HTERT RPE-1 (cell line): ENCODE data around the gene ERBB4.

Source experiments
- in situ Hi-C: fragments of 300-500 bp; cut with MboI; formaldehyde crosslinking; loops from 4 replicates; pipeline ENCODE4 v1.14.3; 2020; ENCODE audit warnings: low sequenced_read_pairs

ERBB4 gene

DNA sequence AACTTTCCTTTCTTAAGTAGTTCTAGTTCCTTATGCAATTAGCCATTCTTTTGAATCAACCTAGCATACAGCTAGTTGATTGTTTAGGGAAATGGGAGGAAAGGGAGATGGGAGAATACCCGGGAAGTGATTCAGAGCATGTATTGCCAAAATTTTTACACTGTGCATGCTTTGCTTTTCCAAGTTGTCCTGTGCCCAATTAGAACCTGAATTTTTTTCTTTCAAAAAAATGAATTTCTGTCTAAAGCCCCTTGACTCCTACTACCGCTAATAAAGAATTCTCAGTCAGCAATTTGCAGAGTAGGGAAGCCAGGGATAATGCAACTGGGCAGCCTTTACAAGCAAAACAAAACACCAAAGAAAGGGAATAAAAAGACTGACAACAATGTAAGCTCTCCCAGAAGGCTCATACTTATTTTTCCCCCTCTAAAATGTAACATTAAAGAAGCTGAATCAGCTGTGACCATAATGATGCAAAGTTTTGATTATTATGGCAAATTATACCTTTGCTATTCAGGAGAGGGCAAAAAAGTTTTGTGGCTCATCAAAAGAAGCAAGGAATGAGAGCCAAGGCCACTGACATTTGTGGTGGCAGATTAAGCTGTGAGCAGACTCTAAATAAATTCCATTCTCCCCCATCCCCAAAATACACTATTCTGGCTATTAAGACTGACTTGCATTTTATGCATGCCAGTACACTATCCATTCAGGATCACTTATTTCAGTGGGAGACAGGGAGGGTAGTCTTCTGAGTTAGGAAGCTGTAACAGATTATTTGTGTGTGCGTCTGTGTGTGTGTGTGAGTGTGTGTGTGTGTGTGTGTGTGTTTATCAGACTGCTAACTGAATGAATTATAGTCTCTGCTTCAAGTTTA lies 174.3 kb downstream of the ERBB4 start:
- in situ Hi-C loops = no loop called here

DNA sequence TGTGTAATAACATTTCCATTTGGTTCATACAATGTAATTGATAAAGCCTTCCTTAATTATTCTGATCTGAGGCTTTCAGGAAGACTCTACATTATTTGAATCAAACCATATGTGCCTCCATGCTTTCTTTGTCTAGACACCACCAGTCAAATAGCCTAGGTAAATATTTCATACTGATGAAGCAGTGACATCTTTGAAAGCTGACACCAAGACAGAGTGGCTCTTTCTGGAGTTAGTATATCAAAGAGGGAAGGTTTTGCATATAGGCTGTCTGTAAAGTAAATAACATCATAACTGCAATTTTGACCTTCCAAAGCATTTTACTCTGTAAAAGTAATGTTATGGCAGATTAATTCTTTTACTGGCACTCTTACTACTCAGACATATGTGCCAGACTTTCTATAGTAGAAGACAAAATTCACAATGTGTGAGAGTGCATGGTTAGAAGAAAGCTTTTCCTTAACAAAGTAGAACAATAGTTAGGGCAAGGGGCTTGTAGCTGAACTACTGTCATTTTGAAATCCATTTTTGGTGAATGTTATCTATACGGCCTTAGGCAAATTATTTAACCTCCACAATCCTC lies 177.3 kb downstream of the ERBB4 start:
- in situ Hi-C loops = no loop called here

GRCh38 chr2:212360068-212360460 lies 178.5 kb downstream of the ERBB4 start:
- in situ Hi-C loops = no loop called here

GRCh38 chr2:212359425-212360067 lies 179.1 kb downstream of the ERBB4 start:
- in situ Hi-C loops = no loop called here

- in situ Hi-C loops = no loop called here
Observed at GRCh38 chr2:212357606-212358005, 181.0 kb downstream of the ERBB4 start.

- in situ Hi-C loops = no loop called here
Observed at GRCh38 chr2:212354382-212354781, 184.2 kb downstream of the ERBB4 start.

DNA sequence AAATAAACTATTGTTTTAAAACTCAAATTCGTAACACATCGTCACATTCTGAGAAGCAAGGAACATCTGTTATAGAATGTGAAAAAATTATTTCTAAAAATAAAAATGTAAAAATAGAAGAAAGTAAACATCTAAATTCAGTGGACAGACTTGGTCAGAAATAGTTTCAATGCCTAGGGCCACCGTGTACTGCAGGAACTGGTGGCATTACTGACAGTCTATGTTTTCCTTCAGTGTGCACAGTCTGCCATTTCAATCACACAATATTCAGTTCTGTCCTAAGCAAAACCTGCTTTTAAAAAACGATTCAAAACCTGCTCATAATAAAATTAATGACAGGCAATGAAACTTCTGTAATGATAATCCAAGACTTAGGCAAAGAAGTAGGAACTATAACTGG lies 190.1 kb downstream of the ERBB4 start:
- in situ Hi-C loops = no loop called here

DNA sequence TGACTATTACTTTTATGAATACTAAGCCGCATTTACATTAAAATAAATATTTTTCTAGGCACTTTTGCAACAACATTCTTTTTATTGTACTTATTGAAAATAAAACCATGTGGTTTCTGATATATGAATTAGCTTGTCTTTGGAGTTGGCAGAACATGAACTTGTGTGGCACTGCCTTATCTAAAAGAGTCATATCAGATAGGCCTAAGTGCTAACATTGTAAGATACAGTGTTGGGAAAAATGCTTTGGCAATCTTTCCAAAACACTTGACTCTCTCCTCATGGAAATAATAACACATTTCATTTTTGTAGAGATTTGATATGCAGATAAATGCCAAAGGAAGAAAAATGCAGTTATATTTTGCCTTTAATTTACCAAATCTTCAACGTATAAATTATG lies 191.7 kb downstream of the ERBB4 start:
- in situ Hi-C loops = no loop called here

DNA sequence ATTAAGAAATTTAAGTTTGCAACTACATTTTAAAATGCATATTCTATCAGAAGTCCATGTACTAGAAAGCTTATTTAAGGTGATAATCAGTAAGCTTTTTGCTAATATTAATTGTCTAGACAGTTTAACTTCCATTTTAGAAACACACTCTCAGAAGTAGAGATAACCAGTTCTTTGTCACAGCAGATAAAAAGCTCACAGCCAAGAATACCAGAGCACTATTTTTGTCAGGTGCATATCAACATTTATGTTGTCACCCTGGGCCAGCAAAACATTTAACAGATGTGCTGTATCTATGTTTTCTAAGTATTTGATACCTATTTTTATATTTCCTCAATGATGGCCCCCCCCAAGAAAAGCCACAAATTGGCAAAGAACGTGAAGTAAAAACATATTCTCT lies 192.6 kb downstream of the ERBB4 start:
- in situ Hi-C loops = no loop called here

GRCh38 chr2:212344131-212344530 lies 194.5 kb downstream of the ERBB4 start:
- in situ Hi-C loops = no loop called here

- in situ Hi-C loops = no loop called here
Observed at GRCh38 chr2:212343167-212343566, 195.4 kb downstream of the ERBB4 start.

GRCh38 chr2:212337486-212338343 lies 200.9 kb downstream of the ERBB4 start:
- in situ Hi-C loops = no loop called here

GRCh38 chr2:212337036-212337435 lies 201.6 kb downstream of the ERBB4 start:
- in situ Hi-C loops = no loop called here

DNA sequence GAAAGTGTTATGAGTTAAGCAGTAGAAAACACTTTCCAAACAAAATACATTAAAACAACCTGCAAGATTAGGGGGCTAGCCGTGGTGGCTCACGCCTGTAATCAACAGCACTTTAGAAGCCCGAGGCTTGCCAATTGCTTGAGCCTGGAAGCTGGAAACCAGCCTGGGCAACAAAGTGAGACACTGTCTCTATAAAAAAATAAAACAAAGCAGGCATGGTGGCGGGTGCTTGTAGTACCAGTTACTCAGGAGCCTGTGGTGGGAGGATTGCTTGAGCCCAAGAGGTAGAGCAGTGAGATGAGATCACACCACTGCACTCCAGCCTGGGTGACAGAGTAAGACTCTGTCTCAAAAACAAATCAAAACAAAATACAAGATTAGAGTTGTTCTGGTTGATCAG lies 208.3 kb downstream of the ERBB4 start:
- in situ Hi-C loops = no loop called here

DNA sequence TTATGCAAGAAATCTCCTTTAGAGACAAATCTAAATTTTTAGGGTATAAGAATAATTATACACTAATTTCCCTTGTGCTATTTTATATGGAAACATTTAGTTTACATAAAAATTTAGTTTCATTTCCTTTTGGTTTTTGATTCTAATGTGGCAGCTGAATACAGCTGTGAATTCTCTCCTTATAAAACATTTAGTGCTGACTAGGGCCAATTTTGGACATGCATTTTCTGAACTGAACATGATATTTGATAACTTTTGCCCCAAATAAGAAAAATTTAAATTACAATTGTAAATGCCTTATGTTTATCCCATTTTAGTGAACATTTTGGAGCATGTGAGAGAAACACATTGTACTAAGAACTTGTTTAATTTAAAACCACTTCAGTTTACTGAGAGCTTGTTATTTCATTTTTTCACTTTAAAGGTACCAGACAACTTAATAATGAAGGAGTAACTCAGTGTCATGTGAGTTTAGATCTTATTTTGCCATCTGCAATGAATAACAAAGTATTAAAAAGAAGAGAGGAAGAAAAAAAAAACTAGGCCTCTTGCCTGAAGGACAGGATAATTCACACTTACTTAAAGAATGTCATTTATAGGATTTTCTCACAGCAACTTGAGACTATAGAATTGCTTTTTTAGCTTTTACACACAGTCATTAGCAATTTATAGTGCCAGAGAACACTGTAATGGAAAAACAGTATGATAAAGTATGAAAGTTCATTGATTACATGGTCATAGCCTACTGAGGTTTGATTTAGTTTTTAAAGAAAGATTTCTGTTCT lies 209.7 kb downstream of the ERBB4 start:
- in situ Hi-C loops = no loop called here

DNA sequence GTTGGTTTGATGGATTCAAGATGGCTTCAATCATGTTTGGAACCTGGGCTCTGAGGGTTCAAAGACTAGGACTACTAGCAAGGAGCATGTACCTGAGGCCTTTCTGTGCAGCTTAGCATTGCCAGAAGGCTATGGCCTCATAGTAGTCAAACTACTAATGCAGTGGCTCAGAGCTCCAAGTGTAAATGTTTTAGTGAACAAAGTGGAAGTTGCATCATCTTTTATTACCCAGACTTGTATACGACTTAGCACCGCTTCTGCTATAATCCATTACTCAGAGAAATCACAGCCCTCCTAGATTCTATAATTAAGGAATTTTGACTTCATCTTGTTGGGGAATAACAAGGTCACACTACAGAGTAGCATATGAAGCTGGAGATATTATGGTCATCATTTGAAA lies 210.5 kb downstream of the ERBB4 start:
- in situ Hi-C loops = no loop called here

DNA sequence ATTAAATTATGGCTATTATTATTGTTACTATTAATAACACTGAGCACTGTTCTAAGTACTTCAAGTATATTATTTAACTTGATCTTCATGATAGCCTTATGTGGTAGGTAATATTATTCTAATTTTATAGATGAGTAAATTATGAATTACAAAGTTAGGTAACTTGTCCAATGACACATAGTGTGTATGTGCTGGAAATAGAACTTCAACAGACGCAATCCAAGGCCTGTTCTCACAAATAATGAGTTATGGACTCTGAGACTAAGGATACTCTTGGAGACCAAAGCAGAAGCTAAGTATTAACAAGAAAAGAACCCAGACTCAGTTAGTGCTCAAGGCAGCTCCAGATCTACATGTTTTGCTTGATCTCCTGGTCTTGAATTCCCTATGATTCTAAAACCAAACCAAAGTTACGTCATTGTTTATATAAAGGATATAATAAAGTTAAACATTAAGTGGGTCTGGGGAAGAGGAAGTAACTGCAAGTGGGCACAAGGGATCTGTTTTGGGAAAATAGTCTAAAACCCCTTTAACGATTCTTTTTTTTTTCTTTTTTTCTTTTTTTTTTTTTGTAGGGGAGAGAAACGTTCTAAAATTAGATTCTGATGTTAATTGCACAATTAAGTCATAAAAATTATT lies 211.3 kb downstream of the ERBB4 start:
- in situ Hi-C loops = no loop called here

DNA sequence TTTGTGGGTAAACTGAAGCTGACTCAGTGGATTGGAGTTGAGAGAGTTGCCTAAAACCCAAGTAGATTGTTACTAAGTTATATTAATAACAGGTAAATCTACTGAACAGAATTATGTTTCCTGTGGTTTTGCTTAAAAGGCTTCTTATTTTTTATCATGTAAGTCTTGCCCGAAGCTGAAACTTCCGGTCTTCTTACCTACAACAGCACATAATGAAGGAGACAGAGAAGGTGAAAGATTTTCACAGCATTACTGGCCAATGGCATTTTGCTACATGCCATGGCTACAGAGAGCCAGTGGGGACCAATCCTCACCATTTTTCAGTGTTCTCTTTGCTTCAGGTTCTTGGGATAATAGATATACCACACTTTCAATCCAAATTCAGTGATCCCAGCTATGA lies 220.0 kb downstream of the ERBB4 start:
- in situ Hi-C loops = no loop called here

- in situ Hi-C loops = no loop called here
Observed at GRCh38 chr2:212314680-212315079, 223.9 kb downstream of the ERBB4 start.
